Activated B cell treated with CpG ODN at 0.5 μM for 24 hours (primary cell): Measurements from ENCODE around the gene PIGU. TPM values are rescaled to one million over a fixed set of nuclear protein-coding genes. Genes with fewer than 3 reads are reported as not detected.

ENCODE experiments used
- ATAC-seq: fragments of 200-7000 bp; cut with Tn5 transposase; one replicate; pipeline ENCODE4 v1.10.0; 2021; ENCODE audit warnings: low read depth, mild to moderate bottlenecking, moderate library complexity
- CTCF ChIA-PET: fragments of 350-600 bp; sonication (Branson Sonifier 250); formaldehyde crosslinking; loops from one replicate; lab custom pipeline; 2021; ENCODE audit warnings: antibody characterized with exemption; lab: Charles Lee
- POLR2A ChIA-PET: fragments of 350-600 bp; sonication (Branson Sonifier 250); formaldehyde crosslinking; loops from one replicate; lab custom pipeline; 2021; ENCODE audit warnings: antibody characterized with exemption; lab: Charles Lee
- DNase-seq: peaks from one replicate; pipeline ENCODE4 v3.0.0; 2022
- H3K27ac Mint-ChIP-seq: one replicate; pipeline ENCODE4 v1.8.0; 2020; ENCODE audit warnings: mixed read lengths
- H3K27me3 Mint-ChIP-seq: one replicate; pipeline ENCODE4 v1.8.0; 2021; ENCODE audit warnings: mixed read lengths
- H3K36me3 Mint-ChIP-seq: one replicate; pipeline ENCODE4 v1.8.0; 2021; ENCODE audit warnings: low read depth, mixed read lengths
- H3K4me1 Mint-ChIP-seq: one replicate; pipeline ENCODE4 v1.8.0; 2021; ENCODE audit warnings: mixed read lengths
- H3K4me3 Mint-ChIP-seq: one replicate; pipeline ENCODE4 v1.8.0; 2020; ENCODE audit warnings: mild to moderate bottlenecking, mixed read lengths
- H3K9me3 Mint-ChIP-seq: one replicate; pipeline ENCODE4 v1.8.0; 2020; ENCODE audit warnings: mixed read lengths
- intact Hi-C: fragments of 100-400 bp; cut with micrococcal nuclease; formaldehyde crosslinking; loops from one replicate; pipeline ENCODE4 v1.15.1; 2024
- total RNA-seq: library from RNA; stranded (reverse); gene quantifications from 2 replicates; pipeline ENCODE4 v1.2.3, GENCODE V29; 2022
- TF ChIP-seq, protein P1 (sequence below): fragments of 200-600 bp; IDR thresholded peaks from one replicate; pipeline ENCODE4 v1.8.0; 2022; ENCODE audit warnings: antibody characterized with exemption, mild to moderate bottlenecking

Gene PIGU
- total RNA-seq, 1 donor from 2014 or later, result 14.7 TPM

DNA sequence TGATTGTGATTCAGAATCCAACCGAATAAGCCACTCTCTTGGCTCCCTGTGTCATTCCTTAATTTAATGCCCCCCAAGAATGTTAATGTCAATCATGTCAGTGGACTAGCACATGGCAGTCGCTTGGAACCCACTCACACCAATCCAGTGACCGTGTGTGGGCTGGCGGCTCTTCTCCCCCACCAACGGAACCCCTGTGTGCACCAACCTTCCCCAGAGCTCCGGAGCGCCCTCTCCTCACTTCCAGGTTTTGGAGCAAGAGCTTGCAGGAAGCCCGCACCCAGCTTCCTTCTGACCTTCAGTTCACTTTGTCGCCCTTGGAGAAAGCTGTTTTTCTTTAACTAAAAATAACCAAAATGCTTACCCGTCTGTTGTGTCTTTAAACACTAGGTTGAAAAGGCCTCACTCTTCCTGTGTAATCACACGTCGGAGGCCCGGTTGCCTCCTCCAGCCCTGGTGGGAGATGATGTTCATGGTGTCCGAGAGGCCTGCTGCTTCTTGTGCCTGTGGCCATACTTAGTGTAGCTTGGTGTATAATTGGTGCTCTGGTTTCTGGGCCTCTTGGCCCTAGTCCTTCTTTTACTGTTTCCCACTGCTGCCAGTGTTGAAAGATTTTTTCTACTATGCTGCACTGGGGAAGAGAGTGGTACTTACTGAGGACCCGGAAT lies 136.2 kb downstream of the PIGU start:
- TF ChIP-seq, protein P1, sequence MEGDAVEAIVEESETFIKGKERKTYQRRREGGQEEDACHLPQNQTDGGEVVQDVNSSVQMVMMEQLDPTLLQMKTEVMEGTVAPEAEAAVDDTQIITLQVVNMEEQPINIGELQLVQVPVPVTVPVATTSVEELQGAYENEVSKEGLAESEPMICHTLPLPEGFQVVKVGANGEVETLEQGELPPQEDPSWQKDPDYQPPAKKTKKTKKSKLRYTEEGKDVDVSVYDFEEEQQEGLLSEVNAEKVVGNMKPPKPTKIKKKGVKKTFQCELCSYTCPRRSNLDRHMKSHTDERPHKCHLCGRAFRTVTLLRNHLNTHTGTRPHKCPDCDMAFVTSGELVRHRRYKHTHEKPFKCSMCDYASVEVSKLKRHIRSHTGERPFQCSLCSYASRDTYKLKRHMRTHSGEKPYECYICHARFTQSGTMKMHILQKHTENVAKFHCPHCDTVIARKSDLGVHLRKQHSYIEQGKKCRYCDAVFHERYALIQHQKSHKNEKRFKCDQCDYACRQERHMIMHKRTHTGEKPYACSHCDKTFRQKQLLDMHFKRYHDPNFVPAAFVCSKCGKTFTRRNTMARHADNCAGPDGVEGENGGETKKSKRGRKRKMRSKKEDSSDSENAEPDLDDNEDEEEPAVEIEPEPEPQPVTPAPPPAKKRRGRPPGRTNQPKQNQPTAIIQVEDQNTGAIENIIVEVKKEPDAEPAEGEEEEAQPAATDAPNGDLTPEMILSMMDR, result no peak
- H3K4me1 Mint-ChIP-seq, result peaks cover 25% of the 10 kb centered on the region
- no peak overlapping the region for H3K4me3 Mint-ChIP-seq
- ATAC-seq (no peak), DNase-seq (no peak)
- intact Hi-C loops, result no loop called here
- no peak overlapping the region for H3K27ac Mint-ChIP-seq
- no peaks in the 10 kb centered on the region for H3K9me3 Mint-ChIP-seq
- no peaks in the 10 kb centered on the region for H3K27me3 Mint-ChIP-seq
- CTCF ChIA-PET, result no interaction called here
- H3K36me3 Mint-ChIP-seq, result peaks cover 52% of the 10 kb centered on the region
- POLR2A ChIA-PET, result no interaction called here

DNA sequence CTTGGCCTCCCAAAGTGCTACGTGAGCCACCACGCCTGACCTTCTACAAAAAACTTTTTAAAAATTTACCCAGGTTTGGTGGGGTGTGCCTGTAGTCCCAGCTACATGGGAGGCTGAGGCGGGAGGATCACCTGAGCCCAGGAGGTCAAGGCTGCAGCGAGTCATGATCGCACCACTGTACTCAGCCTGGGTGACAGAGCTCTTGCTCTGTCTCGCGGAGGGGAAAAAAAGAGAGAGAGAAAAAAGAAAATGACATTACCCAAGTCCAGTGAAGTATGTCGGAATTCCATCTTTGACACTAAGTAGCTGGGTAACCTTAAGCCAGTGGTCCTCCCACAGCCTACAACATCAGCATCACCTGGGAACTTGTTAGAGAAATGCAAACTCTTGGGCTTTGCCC lies 137.1 kb downstream of the PIGU start:
- Mint-ChIP-seq H3K4me3 (no peak overlapping the region), H3K4me1 (peaks cover 24% of the 10 kb centered on the region), H3K9me3 (no peaks in the 10 kb centered on the region), H3K27me3 (no peaks in the 10 kb centered on the region), H3K36me3 (peaks cover 60% of the 10 kb centered on the region), H3K27ac (no peak overlapping the region)
- POLR2A ChIA-PET, result no interaction called here
- CTCF ChIA-PET, result interaction anchor here (0.6 to 3.8 kb wide), 4 partner anchors 52 to 229 kb away, joined by 3 to 30 read pairs (median 6); no protein-coding TSS in a partner anchor
- TF ChIP-seq, protein P1, result no peak
- DNase-seq (no peak), ATAC-seq (no peak)
- intact Hi-C loops, result loop anchor here (5.0 kb wide), 1 partner anchor 227 kb away; no protein-coding TSS in a partner anchor

DNA sequence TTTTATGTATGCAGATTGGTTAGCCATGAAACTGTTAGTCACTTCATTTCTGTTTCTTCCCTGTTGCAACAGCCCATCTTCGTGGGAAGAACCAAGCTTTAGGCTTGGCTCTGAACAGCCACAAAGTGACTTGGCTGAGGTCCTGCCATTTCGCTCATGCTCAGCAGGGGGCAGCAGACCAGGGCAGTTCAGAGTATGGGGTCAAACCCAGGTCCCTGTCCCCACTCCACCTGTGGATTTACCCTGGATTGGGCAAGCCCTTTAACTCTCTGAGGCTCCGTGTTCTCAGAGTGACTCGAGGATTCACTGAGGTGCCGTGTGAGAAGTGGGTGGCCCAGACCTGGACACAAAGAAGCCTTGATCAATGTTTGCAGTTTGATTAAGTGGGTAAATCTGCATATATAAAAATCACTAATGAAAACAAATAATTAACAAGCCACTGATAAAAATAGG lies 138.2 kb downstream of the PIGU start:
- Mint-ChIP-seq H3K36me3 (peaks cover 68% of the 10 kb centered on the region), H3K4me3 (no peak overlapping the region), H3K9me3 (no peaks in the 10 kb centered on the region), H3K27ac (no peak overlapping the region), H3K4me1 (peaks cover 15% of the 10 kb centered on the region), H3K27me3 (no peaks in the 10 kb centered on the region)
- TF ChIP-seq, protein P1, result no peak
- ChIA-PET CTCF (interaction anchor here (0.6 to 3.8 kb wide), 10 partner anchors 16 to 230 kb away, joined by 3 to 30 read pairs (median 4); no protein-coding TSS in a partner anchor), POLR2A (interaction anchor here (0.7 kb wide), 1 partner anchor 300 kb away, joined by 4 read pairs; no protein-coding TSS in a partner anchor)
- DNase-seq (peak; percentile 37), ATAC-seq (peak; percentile 61)
- intact Hi-C loops, result loop anchor here (1.0 to 5.0 kb wide), 3 partner anchors 170 to 231 kb away; no protein-coding TSS in a partner anchor

DNA sequence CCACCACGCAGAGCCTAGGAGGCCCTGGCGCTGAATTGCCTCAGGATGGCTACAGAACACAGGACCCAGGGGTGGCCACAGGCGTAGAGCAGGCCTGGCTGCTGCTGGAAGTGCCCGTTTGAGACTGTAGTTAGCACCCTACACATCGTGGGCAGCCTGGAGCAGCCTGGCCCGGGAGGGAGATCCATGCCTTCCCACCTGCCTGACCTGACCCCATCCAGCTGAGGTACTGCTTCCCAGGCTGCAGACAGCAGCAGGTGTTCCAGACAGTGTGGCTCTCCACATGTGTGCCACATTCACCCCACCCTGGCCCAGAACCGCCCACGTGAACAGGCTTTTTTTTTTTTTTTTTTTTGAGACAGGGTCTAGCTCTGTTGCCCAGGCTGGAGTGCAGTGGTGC lies 139.2 kb downstream of the PIGU start:
- H3K9me3 Mint-ChIP-seq, result no peaks in the 10 kb centered on the region
- H3K27ac Mint-ChIP-seq, result no peak overlapping the region

More for the DNA sequence above, 139.2 kb downstream of the PIGU start:
- DNase-seq (no peak), ATAC-seq (no peak)
- H3K4me3 Mint-ChIP-seq, result no peak overlapping the region
- ChIA-PET POLR2A (interaction anchor here (0.6 kb wide), 1 partner anchor 175 kb away, joined by 7 read pairs; the partner anchor contains the start of gene ITCH), CTCF (interaction anchor here (0.6 to 3.8 kb wide), 4 partner anchors 10 to 238 kb away, joined by 3 to 30 read pairs (median 12); no protein-coding TSS in a partner anchor)
- peaks cover 12% of the 10 kb centered on the region for H3K4me1 Mint-ChIP-seq
- intact Hi-C loops, result loop anchor here (1.0 to 5.0 kb wide), 3 partner anchors 171 to 232 kb away; no protein-coding TSS in a partner anchor
- TF ChIP-seq, protein P1, result no peak
- peaks cover 67% of the 10 kb centered on the region for H3K36me3 Mint-ChIP-seq
- no peaks in the 10 kb centered on the region for H3K27me3 Mint-ChIP-seq
